Measurements from ENCODE around the gene TMEM242.
A peak's percentile ranks its signal among the peaks of the same experiment; 100 is the strongest.

Gene TMEM242

GRCh38 chr6:157244780-157245179 is 78.5 kb downstream of the TMEM242 start:
- no peaks in the 10 kb centered on the region for H3K27me3 ChIP-seq (ENCODE audit: control insufficient read depth in 1 of 2, insufficient read depth in 2 of 2, low read length in 2 of 2)
- no peaks in the 10 kb centered on the region for H3K36me3 ChIP-seq (ENCODE audit: insufficient read depth, low read length)
- peaks cover 20% of the 10 kb centered on the region for H3K4me1 ChIP-seq (ENCODE audit: insufficient read depth, low read length)
- no peaks in the 10 kb centered on the region for H3K9me3 ChIP-seq (ENCODE audit: low read length)
- no peak overlapping the region for H3K4me3 ChIP-seq (ENCODE audit: low read depth in 1 of 2, low read length in 2 of 2)
- H3K27ac ChIP-seq (ENCODE audit: low read depth, low read length), result no peak overlapping the region
- no peak overlapping the region for H3K9ac ChIP-seq (ENCODE audit: low read length)

- H3K27ac ChIP-seq (ENCODE audit: low read depth, low read length), result no peak overlapping the region
Measured at GRCh38 chr6:157244175-157244574, 79.1 kb downstream of the TMEM242 start.

GRCh38 chr6:157242791-157243190 is 80.5 kb downstream of the TMEM242 start:
- Histone ChIP-seq H3K4me3 (ENCODE audit: low read depth in 1 of 2, low read length in 2 of 2) (no peak overlapping the region), H3K9ac (ENCODE audit: low read length) (no peak overlapping the region), H3K4me1 (ENCODE audit: insufficient read depth, low read length) (peaks cover 25% of the 10 kb centered on the region), H3K27me3 (ENCODE audit: control insufficient read depth in 1 of 2, insufficient read depth in 2 of 2, low read length in 2 of 2) (no peaks in the 10 kb centered on the region), H3K9me3 (ENCODE audit: low read length) (no peaks in the 10 kb centered on the region), H3K36me3 (ENCODE audit: insufficient read depth, low read length) (no peaks in the 10 kb centered on the region), H3K27ac (ENCODE audit: low read depth, low read length) (no peak overlapping the region)

More at GRCh38 chr6:157244175-157244574, 79.1 kb downstream of the TMEM242 start:
- Histone ChIP-seq H3K36me3 (ENCODE audit: insufficient read depth, low read length) (no peaks in the 10 kb centered on the region), H3K4me3 (ENCODE audit: low read depth in 1 of 2, low read length in 2 of 2) (no peak overlapping the region), H3K9ac (ENCODE audit: low read length) (no peak overlapping the region), H3K4me1 (ENCODE audit: insufficient read depth, low read length) (peaks cover 25% of the 10 kb centered on the region), H3K9me3 (ENCODE audit: low read length) (no peaks in the 10 kb centered on the region), H3K27me3 (ENCODE audit: control insufficient read depth in 1 of 2, insufficient read depth in 2 of 2, low read length in 2 of 2) (no peaks in the 10 kb centered on the region)

- no peaks in the 10 kb centered on the region for H3K27me3 ChIP-seq (ENCODE audit: control insufficient read depth in 1 of 2, insufficient read depth in 2 of 2, low read length in 2 of 2)
- H3K9ac ChIP-seq (ENCODE audit: low read length), result no peak overlapping the region
- H3K9me3 ChIP-seq (ENCODE audit: low read length), result no peaks in the 10 kb centered on the region
- H3K36me3 ChIP-seq (ENCODE audit: insufficient read depth, low read length), result no peaks in the 10 kb centered on the region
- no peak overlapping the region for H3K27ac ChIP-seq (ENCODE audit: low read depth, low read length)
- H3K4me3 ChIP-seq (ENCODE audit: low read depth in 1 of 2, low read length in 2 of 2), result no peak overlapping the region
- H3K4me1 ChIP-seq (ENCODE audit: insufficient read depth, low read length), result peaks cover 30% of the 10 kb centered on the region
Measured at GRCh38 chr6:157240960-157241311, 82.4 kb downstream of the TMEM242 start.

- Histone ChIP-seq H3K27ac (ENCODE audit: low read depth, low read length) (peak overlapping the region; percentile 52), H3K4me3 (ENCODE audit: low read depth in 1 of 2, low read length in 2 of 2) (peak overlapping the region; percentile 39 to 74), H3K27me3 (ENCODE audit: control insufficient read depth in 1 of 2, insufficient read depth in 2 of 2, low read length in 2 of 2) (no peaks in the 10 kb centered on the region), H3K9me3 (ENCODE audit: low read length) (no peaks in the 10 kb centered on the region), H3K36me3 (ENCODE audit: insufficient read depth, low read length) (no peaks in the 10 kb centered on the region), H3K9ac (ENCODE audit: low read length) (peak overlapping the region; percentile 65), H3K4me1 (ENCODE audit: insufficient read depth, low read length) (peaks cover 33% of the 10 kb centered on the region)
Measured at GRCh38 chr6:157240059-157240959, 83.0 kb downstream of the TMEM242 start.

GRCh38 chr6:157239671-157240058 is 83.7 kb downstream of the TMEM242 start:
- Histone ChIP-seq H3K9me3 (ENCODE audit: low read length) (no peaks in the 10 kb centered on the region), H3K36me3 (ENCODE audit: insufficient read depth, low read length) (no peaks in the 10 kb centered on the region), H3K4me3 (ENCODE audit: low read depth in 1 of 2, low read length in 2 of 2) (peak overlapping the region in 1 of 2 donors; percentile 74), H3K4me1 (ENCODE audit: insufficient read depth, low read length) (peaks cover 36% of the 10 kb centered on the region), H3K27me3 (ENCODE audit: control insufficient read depth in 1 of 2, insufficient read depth in 2 of 2, low read length in 2 of 2) (peaks cover 0 to 5% of the 10 kb centered on the region in 2 donors), H3K27ac (ENCODE audit: low read depth, low read length) (peak overlapping the region; percentile 52), H3K9ac (ENCODE audit: low read length) (peak overlapping the region; percentile 65)
